ENCODE measurements around the gene ARHGEF40. TPM values are rescaled to one million over a fixed set of nuclear protein-coding genes. Genes with fewer than 3 reads are reported as not detected.

ARHGEF40 gene
- total RNA-seq, 1 experiment from 2014 or later = 2.7 TPM

DNA sequence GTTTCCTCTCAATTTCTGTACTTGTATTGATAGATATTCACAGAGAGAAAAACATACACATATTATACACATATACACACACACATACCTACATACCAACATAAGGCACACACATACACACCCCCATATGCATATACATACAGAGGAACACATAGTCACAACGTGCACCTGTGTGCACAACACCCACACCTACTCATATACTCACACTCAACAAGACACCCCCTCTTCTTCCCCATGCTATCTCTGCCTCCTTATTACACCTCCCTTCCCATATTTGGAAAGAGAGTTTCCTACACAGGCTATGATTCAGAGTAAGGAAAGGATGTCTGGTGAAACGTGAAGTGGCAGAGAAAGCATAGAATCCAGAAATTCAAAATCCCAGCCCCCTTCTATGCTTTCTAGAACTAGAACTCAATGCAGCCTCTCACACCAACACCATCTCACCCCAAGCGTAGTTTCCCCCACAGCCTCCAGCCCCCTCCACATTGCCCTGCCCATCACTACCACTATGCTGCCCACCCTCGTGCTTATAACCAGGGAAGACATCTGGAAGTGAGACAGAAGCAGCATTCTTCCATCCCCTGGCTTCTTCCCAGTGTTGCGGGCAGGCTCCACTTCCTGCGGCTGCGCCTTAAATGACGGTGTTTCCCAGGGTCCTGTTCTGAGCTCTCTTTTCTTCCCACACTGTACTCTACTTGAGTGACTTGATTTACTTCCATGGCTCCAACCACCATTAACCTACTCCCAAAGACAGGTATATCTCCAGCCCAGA, 10.1 kb upstream of the ARHGEF40 start:
- Histone ChIP-seq H3K9me3 (ENCODE audit: low read length) (no peaks in the 10 kb centered on the region), H3K27ac (ENCODE audit: low read length) (no peak overlapping the region), H3K9ac (ENCODE audit: low read length) (no peak overlapping the region), H3K9me2 (replicated peaks; ENCODE audit: low read length) (no peaks in the 10 kb centered on the region), H3K4me1 (ENCODE audit: insufficient read depth, low read length) (no peaks in the 10 kb centered on the region), H3K36me3 (ENCODE audit: low read depth, low read length) (no peaks in the 10 kb centered on the region), H4K20me1 (ENCODE audit: low read length) (no peaks in the 10 kb centered on the region), H2AFZ (ENCODE audit: low read length) (no peak overlapping the region), H3K79me2 (ENCODE audit: low read length) (no peaks in the 10 kb centered on the region), H3F3A (ENCODE audit: low read length, unreplicated experiment) (no peaks in the 10 kb centered on the region), H3K27me3 (ENCODE audit: low read length) (peaks cover 45% of the 10 kb centered on the region), H3K4me3 (ENCODE audit: low read length) (no peak overlapping the region), H3K4me2 (ENCODE audit: low read length) (no peak overlapping the region)
- intact Hi-C loops (cut with micrococcal nuclease) = no loop called here
- ChIA-PET POLR2A (ENCODE audit: unreplicated experiment) (no interaction called here), CTCF (no interaction called here)
- BruUV-seq (replicated peaks) = no TSS peak
- DNase-seq = no peak
- TF ChIP-seq EZH2 (IDR thresholded peaks at IDR 0.05; ENCODE audit: low read length, unreplicated experiment) = no peak
- TF ChIP-seq EZH2phosphoT487 (IDR thresholded peaks at IDR 0.05; ENCODE audit: borderline replicate concordance, low read length) = no peak
- TF ChIP-seq, protein P1, sequence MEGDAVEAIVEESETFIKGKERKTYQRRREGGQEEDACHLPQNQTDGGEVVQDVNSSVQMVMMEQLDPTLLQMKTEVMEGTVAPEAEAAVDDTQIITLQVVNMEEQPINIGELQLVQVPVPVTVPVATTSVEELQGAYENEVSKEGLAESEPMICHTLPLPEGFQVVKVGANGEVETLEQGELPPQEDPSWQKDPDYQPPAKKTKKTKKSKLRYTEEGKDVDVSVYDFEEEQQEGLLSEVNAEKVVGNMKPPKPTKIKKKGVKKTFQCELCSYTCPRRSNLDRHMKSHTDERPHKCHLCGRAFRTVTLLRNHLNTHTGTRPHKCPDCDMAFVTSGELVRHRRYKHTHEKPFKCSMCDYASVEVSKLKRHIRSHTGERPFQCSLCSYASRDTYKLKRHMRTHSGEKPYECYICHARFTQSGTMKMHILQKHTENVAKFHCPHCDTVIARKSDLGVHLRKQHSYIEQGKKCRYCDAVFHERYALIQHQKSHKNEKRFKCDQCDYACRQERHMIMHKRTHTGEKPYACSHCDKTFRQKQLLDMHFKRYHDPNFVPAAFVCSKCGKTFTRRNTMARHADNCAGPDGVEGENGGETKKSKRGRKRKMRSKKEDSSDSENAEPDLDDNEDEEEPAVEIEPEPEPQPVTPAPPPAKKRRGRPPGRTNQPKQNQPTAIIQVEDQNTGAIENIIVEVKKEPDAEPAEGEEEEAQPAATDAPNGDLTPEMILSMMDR (conservative IDR thresholded peaks at IDR 0.05; ENCODE audit: low read depth, low read length) = no peak
- ATAC-seq = no peak

DNA sequence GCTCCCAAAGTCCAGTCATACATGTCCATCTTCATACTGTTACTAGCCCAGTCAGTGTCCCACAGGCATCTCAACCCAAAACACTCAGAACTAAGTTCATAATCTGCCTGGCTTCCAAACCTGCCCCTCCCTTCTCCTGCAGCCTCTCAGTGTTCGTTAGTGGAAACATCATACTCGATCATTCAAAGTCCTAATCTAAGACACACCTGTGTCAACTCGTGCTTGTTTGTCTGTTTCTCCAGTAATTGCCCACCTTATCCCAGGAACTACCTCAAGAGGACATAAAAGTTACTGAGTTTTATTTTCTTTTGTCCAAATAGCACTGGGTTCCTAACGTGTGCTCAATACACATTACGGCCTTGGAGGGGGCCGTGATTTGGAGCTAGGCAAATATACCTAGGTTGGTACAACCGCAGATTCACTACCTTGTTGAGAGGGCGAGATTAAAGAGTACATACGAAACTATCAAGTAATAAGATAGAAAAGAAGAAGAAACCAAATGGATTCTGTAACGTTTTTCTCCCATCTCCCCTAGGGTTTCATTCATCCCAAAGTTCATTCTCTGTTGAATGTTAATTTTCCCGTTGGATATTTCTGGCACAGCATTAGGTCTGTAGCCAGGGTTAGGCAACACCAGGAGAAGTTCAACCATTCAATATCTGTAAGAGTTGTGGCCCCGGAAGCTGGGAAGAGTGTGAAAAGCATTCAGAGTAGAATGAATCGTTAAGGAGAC, 9.3 kb upstream of the ARHGEF40 start:
- Histone ChIP-seq H2AFZ (ENCODE audit: low read length) (no peak overlapping the region), H3K9me2 (replicated peaks; ENCODE audit: low read length) (no peaks in the 10 kb centered on the region), H3K27me3 (ENCODE audit: low read length) (peaks cover 47% of the 10 kb centered on the region), H3K27ac (ENCODE audit: low read length) (no peak overlapping the region), H3K4me3 (ENCODE audit: low read length) (no peak overlapping the region), H4K20me1 (ENCODE audit: low read length) (no peaks in the 10 kb centered on the region), H3F3A (ENCODE audit: low read length, unreplicated experiment) (no peaks in the 10 kb centered on the region), H3K9ac (ENCODE audit: low read length) (no peak overlapping the region), H3K36me3 (ENCODE audit: low read depth, low read length) (no peaks in the 10 kb centered on the region), H3K4me1 (ENCODE audit: insufficient read depth, low read length) (no peaks in the 10 kb centered on the region), H3K79me2 (ENCODE audit: low read length) (no peaks in the 10 kb centered on the region), H3K9me3 (ENCODE audit: low read length) (no peaks in the 10 kb centered on the region), H3K4me2 (ENCODE audit: low read length) (no peak overlapping the region)
- DNase-seq (no peak), ATAC-seq (no peak)
- TF ChIP-seq, protein P1 (conservative IDR thresholded peaks at IDR 0.05; ENCODE audit: low read depth, low read length) = no peak
- TF ChIP-seq EZH2phosphoT487 (IDR thresholded peaks at IDR 0.05; ENCODE audit: borderline replicate concordance, low read length) (no peak), EZH2 (IDR thresholded peaks at IDR 0.05; ENCODE audit: low read length, unreplicated experiment) (no peak)
- POLR2A ChIA-PET (ENCODE audit: unreplicated experiment) = no interaction called here
- CTCF ChIA-PET = no interaction called here
- intact Hi-C loops (cut with micrococcal nuclease) = no loop called here
- no TSS peak for BruUV-seq (replicated peaks)

DNA sequence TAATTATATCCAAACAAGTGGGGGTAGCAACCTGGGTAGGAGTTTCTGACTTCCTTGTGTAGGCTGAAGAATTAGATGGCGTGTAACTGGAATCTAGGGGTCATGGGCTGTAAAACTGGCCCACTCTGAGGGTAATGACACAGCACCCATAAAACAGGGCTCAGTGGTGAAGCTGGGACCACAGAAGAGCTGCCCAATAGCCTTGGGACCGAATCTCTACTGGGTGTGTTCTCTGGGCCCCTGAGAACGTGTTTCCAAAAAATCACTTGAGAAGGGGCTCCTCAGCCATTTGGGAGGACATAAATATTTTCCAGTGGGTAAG, 8.8 kb upstream of the ARHGEF40 start:
- H3K4me1 ChIP-seq (ENCODE audit: insufficient read depth, low read length) = no peaks in the 10 kb centered on the region
- H3K4me2 ChIP-seq (ENCODE audit: low read length) = no peak overlapping the region
- no peaks in the 10 kb centered on the region for H3K9me3 ChIP-seq (ENCODE audit: low read length)
- no peaks in the 10 kb centered on the region for H3K9me2 ChIP-seq (replicated peaks; ENCODE audit: low read length)
- BruUV-seq (replicated peaks) = no TSS peak
- no peak for ATAC-seq
- TF ChIP-seq EZH2 (IDR thresholded peaks at IDR 0.05; ENCODE audit: low read length, unreplicated experiment) (no peak), EZH2phosphoT487 (IDR thresholded peaks at IDR 0.05; ENCODE audit: borderline replicate concordance, low read length) (no peak)
- TF ChIP-seq, protein P1 (conservative IDR thresholded peaks at IDR 0.05; ENCODE audit: low read depth, low read length) = no peak
- H4K20me1 ChIP-seq (ENCODE audit: low read length) = no peaks in the 10 kb centered on the region
- H3K9ac ChIP-seq (ENCODE audit: low read length) = no peak overlapping the region
- H3K27ac ChIP-seq (ENCODE audit: low read length) = no peak overlapping the region
- no peak overlapping the region for H3K4me3 ChIP-seq (ENCODE audit: low read length)
- no peaks in the 10 kb centered on the region for H3K79me2 ChIP-seq (ENCODE audit: low read length)
- intact Hi-C loops (cut with micrococcal nuclease) = no loop called here
- no peaks in the 10 kb centered on the region for H3F3A ChIP-seq (ENCODE audit: low read length, unreplicated experiment)
- no peak overlapping the region for H2AFZ ChIP-seq (ENCODE audit: low read length)
- H3K36me3 ChIP-seq (ENCODE audit: low read depth, low read length) = no peaks in the 10 kb centered on the region
- ChIA-PET POLR2A (ENCODE audit: unreplicated experiment) (no interaction called here), CTCF (no interaction called here)
- peaks cover 49% of the 10 kb centered on the region for H3K27me3 ChIP-seq (ENCODE audit: low read length)
- no peak for DNase-seq
